Endodermal cell (in vitro differentiated cells): ENCODE data around the gene CD72. TPM values are rescaled to one million over a fixed set of nuclear protein-coding genes. Genes with fewer than 3 reads are reported as not detected.

ENCODE experiments used
- DNase-seq: peaks from one replicate; pipeline ENCODE4 v3.0.0-alpha.2; 2017
- H3K27ac ChIP-seq: 2 replicates; pipeline ENCODE4 v1.5.1; 2013; ENCODE audit warnings: mild to moderate bottlenecking, low read depth, low read length, moderate library complexity
- H3K27me3 ChIP-seq: 2 replicates; pipeline ENCODE4 v1.6.1; 2013; ENCODE audit warnings: mild to moderate bottlenecking, low read length, moderate library complexity; ENCODE audit not compliant: insufficient read depth, control insufficient read depth, poor library complexity, severe bottlenecking
- H3K36me3 ChIP-seq: 2 replicates; pipeline ENCODE4 v1.7.0; 2013; ENCODE audit warnings: mild to moderate bottlenecking, low read length, moderate library complexity; ENCODE audit not compliant: control insufficient read depth, insufficient read depth
- H3K4me1 ChIP-seq: one replicate; pipeline ENCODE4 v1.7.0; 2013; ENCODE audit warnings: low read length; ENCODE audit not compliant: control insufficient read depth, insufficient read depth
- H3K4me3 ChIP-seq: 2 replicates; pipeline ENCODE4 v1.5.1; 2013; ENCODE audit warnings: mild to moderate bottlenecking, low read length, moderate library complexity
- H3K9ac ChIP-seq: 2 replicates; pipeline ENCODE4 v1.6.1; 2013; ENCODE audit warnings: mild to moderate bottlenecking, low read length, moderate library complexity; ENCODE audit not compliant: poor library complexity, severe bottlenecking; ENCODE audit errors: extremely low read depth
- H3K9me3 ChIP-seq: 2 replicates; pipeline ENCODE4 v1.6.1; 2013; ENCODE audit warnings: mild to moderate bottlenecking, low read length, moderate library complexity; ENCODE audit not compliant: control insufficient read depth
- H3K27ac Mint-ChIP-seq: 2 replicates; pipeline ENCODE4 v1.8.0; 2020; ENCODE audit warnings: mixed read lengths
- H3K27me3 Mint-ChIP-seq: 2 replicates; pipeline ENCODE4 v1.8.0; 2021; ENCODE audit warnings: mild to moderate bottlenecking, mixed read lengths; ENCODE audit not compliant: insufficient read depth
- H3K36me3 Mint-ChIP-seq: 2 replicates; pipeline ENCODE4 v1.8.0; 2020; ENCODE audit warnings: low read depth, mixed read lengths
- H3K4me1 Mint-ChIP-seq: 2 replicates; pipeline ENCODE4 v1.8.0; 2020; ENCODE audit warnings: mixed read lengths
- H3K4me3 Mint-ChIP-seq: 2 replicates; pipeline ENCODE4 v1.8.0; 2020; ENCODE audit warnings: mild to moderate bottlenecking, moderate library complexity, mixed read lengths
- H3K9me3 Mint-ChIP-seq: 2 replicates; pipeline ENCODE4 v1.8.0; 2020; ENCODE audit warnings: mild to moderate bottlenecking, mixed read lengths
- CTCF ChIP-seq: fragments of 200-600 bp; sonication (generic); conservative IDR thresholded peaks from 2 replicates; pipeline ENCODE4 v1.5.0; 2021; ENCODE audit warnings: antibody characterized with exemption, mild to moderate bottlenecking
- WGBS, 2 experiments: methylation state at CpG; one replicate each; pipeline versions ENCODE4 v1.1.5 to v1.1.7; 2013; ENCODE audit warnings: missing lambda C conversion rate in 2 of 2, mixed read lengths in 1 of 2; ENCODE audit not compliant: insufficient coverage in 1 of 2, insufficient read length in 1 of 2; 5-methylcytosine and 5-hydroxymethylcytosine counted together
- microRNA-seq: library from miRNA; unstranded; fragments of <30 nt; microRNA quantifications from one replicate; pipeline ENCODE4 v1.2.0, GENCODE V29; 2020; ENCODE audit warnings: borderline microRNAs expressed
- total RNA-seq, 2 donors: library from RNA; stranded (reverse); fragmentation: NEBNext Ultra II Directional in 1 of 2; extraction: Animal tissue kit (Norgen Biotek cat#: 25700) in 1 of 2; gene quantifications; 2 replicates in 1 of 2; 3 replicates in 1 of 2; pipeline ENCODE4 v1.2.1, GENCODE V29; 2021

The CD72 gene
- total RNA-seq, 2 donors from 2014 or later: 2.4 to 6.9 TPM

- 85 to 100% methylated on average over 3 to 5 of the region's 6 CpGs for WGBS, 2 experiments
- no peak overlapping the region for H3K4me3 ChIP-seq
- H3K9me3 ChIP-seq: no peaks in the 10 kb centered on the region
- H3K27ac ChIP-seq: no peak overlapping the region
- no peak overlapping the region for H3K4me3 Mint-ChIP-seq
- peaks cover 8% of the 10 kb centered on the region for H3K4me1 Mint-ChIP-seq
- no peak for TF ChIP-seq CTCF
- peaks cover 3% of the 10 kb centered on the region for H3K27me3 Mint-ChIP-seq
- no peaks in the 10 kb centered on the region for H3K27me3 ChIP-seq
- H3K36me3 Mint-ChIP-seq: peaks cover 19% of the 10 kb centered on the region
- H3K27ac Mint-ChIP-seq: no peak overlapping the region
- H3K4me1 ChIP-seq: no peaks in the 10 kb centered on the region
- no peak overlapping the region for H3K9ac ChIP-seq
- peaks cover 18% of the 10 kb centered on the region for H3K36me3 ChIP-seq
- DNase-seq: no peak
- no peaks in the 10 kb centered on the region for H3K9me3 Mint-ChIP-seq
Observed at GRCh38 chr9:35561468-35562261, 56.5 kb downstream of the CD72 start.

GRCh38 chr9:35560625-35561337 is 57.4 kb downstream of the CD72 start:
- 94% methylated on average over 14 to 24 of the region's 24 CpGs for WGBS, 2 experiments
- Mint-ChIP-seq H3K4me1 (peaks cover 8% of the 10 kb centered on the region), H3K36me3 (peaks cover 20% of the 10 kb centered on the region), H3K9me3 (no peaks in the 10 kb centered on the region), H3K4me3 (no peak overlapping the region), H3K27me3 (peaks cover 3% of the 10 kb centered on the region), H3K27ac (peak overlapping the region; percentile 17)
- Histone ChIP-seq H3K4me1 (no peaks in the 10 kb centered on the region), H3K9ac (no peak overlapping the region), H3K4me3 (no peak overlapping the region), H3K27ac (no peak overlapping the region), H3K36me3 (peaks cover 21% of the 10 kb centered on the region), H3K9me3 (no peaks in the 10 kb centered on the region), H3K27me3 (no peaks in the 10 kb centered on the region)
- no peak for TF ChIP-seq CTCF
- no peak for DNase-seq

Small RNAs within 50 kb of the gene (microRNA-seq; reads per million reads assigned to microRNA genes)
- gene MIR4667: not detected

Other genes with a start within 250 kb of the CD72 start
- gene RUSC2, start 128.3 kb downstream of the CD72 start, total RNA-seq: 10 to 100 TPM; 17.2 to 21.0 TPM
- gene TESK1, start 13.2 kb downstream of the CD72 start, total RNA-seq: 10 to 100 TPM; 30.7 to 35.2 TPM
- gene SIT1, start 32.5 kb upstream of the CD72 start, total RNA-seq: under 1 TPM in 1 of 2 donors, not detected in 1; 0.22 TPM
- over 10,000 TPM; 17,358 to 20,060 TPM for gene RMRP, start 39.6 kb upstream of the CD72 start, total RNA-seq
- 10 to 100 TPM; 10.6 to 15.3 TPM for gene CCDC107, start 39.9 kb upstream of the CD72 start, total RNA-seq
- gene ARHGEF39, start 46.8 kb upstream of the CD72 start, total RNA-seq: 10 to 100 TPM; 22.1 to 36.4 TPM
- 1 to 10 TPM; 1.8 to 3.6 TPM for gene CA9, start 55.5 kb upstream of the CD72 start, total RNA-seq
- gene TPM2, start 71.5 kb upstream of the CD72 start, total RNA-seq: 100 to 1,000 TPM; 191 to 251 TPM
- gene TLN1, start 113.8 kb upstream of the CD72 start, total RNA-seq: 100 to 1,000 TPM; 117 to 123 TPM
- gene CREB3, start 114.3 kb upstream of the CD72 start, total RNA-seq: 10 to 100 TPM; 28.1 to 33.6 TPM
- gene GBA2, start 130.8 kb upstream of the CD72 start, total RNA-seq: 100 to 1,000 TPM; 107 to 117 TPM
- 10 to 100 TPM; 24.6 to 30.1 TPM for gene RGP1, start 130.9 kb upstream of the CD72 start, total RNA-seq
- under 1 TPM in 1 of 2 donors, not detected in 1; 0.66 TPM for gene MSMP, start 135.9 kb upstream of the CD72 start, total RNA-seq
- 10 to 100 TPM; 22.9 to 26.0 TPM for gene NPR2, start 173.2 kb upstream of the CD72 start, total RNA-seq
- gene SPAG8, start 193.8 kb upstream of the CD72 start, total RNA-seq: 1 to 10 TPM; 1.2 to 1.4 TPM
- gene HINT2, start 196.6 kb upstream of the CD72 start, total RNA-seq: 10 to 100 TPM; 34.3 to 48.6 TPM
- gene FAM221B, start 210.3 kb upstream of the CD72 start, total RNA-seq: under 1 TPM in 1 of 2 donors, not detected in 1; 0.22 TPM
- 10 to 100 TPM; 12.8 to 18.3 TPM for gene TMEM8B, start 210.8 kb upstream of the CD72 start, total RNA-seq